Panc1 (cell line): ENCODE measurements around the gene CANT1. TPM values are rescaled to one million over a fixed set of nuclear protein-coding genes. Genes with fewer than 3 reads are reported as not detected.

Experiments
- ATAC-seq: fragments of 200-7000 bp; cut with Tn5 transposase; 2 replicates; pipeline ENCODE4 v1.9.1; 2020; ENCODE audit warnings: mild to moderate bottlenecking, moderate library complexity
- BruUV-seq: library from RNA; stranded (reverse); fragments of 400-500 nt; replicated peaks from 2 replicates; lab custom pipeline; 2021; lab: Mats Ljungman, UMichigan
- CTCF ChIA-PET: fragments of 300-600 bp; sonication (Branson Sonifier 250); formaldehyde crosslinking; loops from one replicate; lab custom pipeline; 2022; ENCODE audit warnings: antibody characterized with exemption; lab: Charles Lee
- POLR2A ChIA-PET: fragments of 300-600 bp; sonication (Branson Sonifier 250); formaldehyde crosslinking; loops from one replicate; lab custom pipeline; 2022; ENCODE audit warnings: antibody characterized with exemption; lab: Charles Lee
- DNase-seq: peaks from one replicate; pipeline ENCODE4 v3.0.0-alpha.2; 2010; ENCODE audit warnings: low read depth, low spot score
- H3K27ac ChIP-seq: 2 replicates; pipeline ENCODE4 v1.5.1; 2011; ENCODE audit warnings: mild to moderate bottlenecking, low read length, inconsistent platforms
- H3K27me3 ChIP-seq: fragments of 200-500 bp; sonication (Bioruptor generic); 2 replicates; pipeline ENCODE4 v1.6.0; 2014; ENCODE audit warnings: low read length, inconsistent platforms; ENCODE audit not compliant: control insufficient read depth, insufficient read depth
- H3K36me3 ChIP-seq: fragments of 200-500 bp; sonication (Bioruptor generic); 2 replicates; pipeline ENCODE4 v1.5.1; 2014; ENCODE audit warnings: inconsistent platforms, mild to moderate bottlenecking, low read length, moderate library complexity; ENCODE audit not compliant: control insufficient read depth, insufficient read depth
- H3K4me1 ChIP-seq: 2 replicates; pipeline ENCODE4 v1.5.1; 2011; ENCODE audit warnings: inconsistent platforms, mild to moderate bottlenecking, low read length, moderate library complexity; ENCODE audit not compliant: control insufficient read depth, insufficient read depth
- H3K4me3 ChIP-seq, 2 experiments: 2 replicates each; pipeline ENCODE4 v1.5.1; 2011 to 2012; ENCODE audit warnings: low read depth in 2 of 2, low read length in 2 of 2, mild to moderate bottlenecking in 2 of 2, inconsistent platforms in 1 of 2, moderate library complexity in 1 of 2
- H3K9me3 ChIP-seq: fragments of 200-500 bp; sonication (Bioruptor generic); 2 replicates; pipeline ENCODE4 v1.5.1; 2014; ENCODE audit warnings: low read depth, mild to moderate bottlenecking, inconsistent platforms, low read length, moderate library complexity; ENCODE audit not compliant: control insufficient read depth, insufficient read depth
- POLR2AphosphoS5 ChIP-seq: IDR thresholded peaks from 2 replicates; pipeline ENCODE4 v1.6.1; 2012; ENCODE audit warnings: mild to moderate bottlenecking, low read depth, low read length, moderate library complexity
- SIN3A ChIP-seq: IDR thresholded peaks from 2 replicates; pipeline ENCODE4 v1.6.1; 2012; ENCODE audit warnings: low read depth, mild to moderate bottlenecking, low read length, moderate library complexity, borderline replicate concordance; ENCODE audit not compliant: insufficient read depth
- TCF7L2 ChIP-seq: IDR thresholded peaks from 2 replicates; pipeline ENCODE4 v1.6.1; 2011; ENCODE audit warnings: mild to moderate bottlenecking, low read depth, low read length, inconsistent platforms
- in situ Hi-C: cut with HindIII; loops from 2 replicates; pipeline ENCODE4 v1.10.0; 2016; ENCODE audit warnings: low sequenced_read_pairs, low pct_unique_long_range_greater_than_20kb
- intact Hi-C: fragments of 100-400 bp; cut with micrococcal nuclease; formaldehyde crosslinking; loops from one replicate; pipeline ENCODE4 v1.10.0; 2022; ENCODE audit not compliant: unreplicated experiment
- total RNA-seq: library from RNA; stranded (reverse); gene quantifications from one replicate; pipeline ENCODE4 v1.2.1, GENCODE V29; 2021; ENCODE audit not compliant: unreplicated experiment
- TF ChIP-seq, protein P1 (sequence below): fragments of 450-650 bp; IDR thresholded peaks from 2 replicates; pipeline ENCODE4 v1.5.1; 2017; ENCODE audit warnings: mild to moderate bottlenecking
- TF ChIP-seq, protein P2 (sequence below), 2 experiments: IDR thresholded peaks; 2 replicates each; pipeline ENCODE4 v1.6.1; 2011 to 2012; ENCODE audit warnings: low read depth in 2 of 2, control low read depth in 1 of 2, low read length in 1 of 2, mild to moderate bottlenecking in 1 of 2, moderate library complexity in 1 of 2; ENCODE audit not compliant: insufficient read depth in 1 of 2

Gene CANT1
- total RNA-seq, 1 experiment from 2014 or later, result 160 TPM

DNA sequence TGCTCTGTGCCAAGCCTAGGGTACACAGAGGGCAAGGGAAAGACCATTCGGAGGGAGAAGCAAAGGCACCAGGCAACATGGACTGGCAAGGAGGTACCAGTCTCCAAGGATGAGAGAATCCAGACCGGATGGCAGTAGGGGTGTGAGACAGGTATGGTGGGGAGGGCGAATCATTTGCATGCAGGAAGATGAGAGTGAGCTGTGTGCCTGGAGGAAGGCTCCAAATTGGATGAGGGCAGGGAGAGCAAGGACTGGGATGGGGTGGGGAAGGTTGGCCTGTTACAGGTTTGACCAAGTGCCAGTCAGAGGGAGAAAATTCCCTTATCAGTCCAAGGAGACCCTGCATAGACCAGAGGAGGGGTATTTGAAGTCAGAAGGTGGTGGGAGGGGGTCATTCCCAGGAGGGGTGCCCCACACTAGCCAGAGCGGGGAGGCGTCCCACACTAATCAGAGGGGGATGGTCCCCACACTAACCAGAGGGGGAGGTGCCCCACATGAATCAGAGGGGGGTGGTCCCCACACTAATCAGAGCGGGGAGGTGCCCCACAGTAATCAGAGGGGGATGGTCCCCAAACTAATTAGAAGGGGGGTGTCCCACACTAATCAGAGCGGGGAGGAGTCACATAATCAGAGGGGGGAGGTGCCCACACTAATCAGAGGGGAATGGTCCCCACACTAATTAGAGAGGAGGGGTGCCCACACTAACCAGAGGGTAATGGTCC, 737 bp downstream of the CANT1 start:
- H3K36me3 ChIP-seq, result peaks cover 9% of the 10 kb centered on the region; the same call in 1 of the 2 replicates
- no peak for TF ChIP-seq TCF7L2
- TF ChIP-seq POLR2AphosphoS5, result no peak
- in situ Hi-C loops (no loop called here), intact Hi-C loops (no loop called here)
- DNase-seq, result no peak
- no peak for ATAC-seq
- no peaks in the 10 kb centered on the region for H3K27me3 ChIP-seq
- H3K4me3 ChIP-seq, result peak overlapping the region; percentile 88 to 99
- peak overlapping the region; percentile 96 for H3K27ac ChIP-seq
- ChIA-PET CTCF (interaction anchor here (0.5 to 1.2 kb wide), 3 partner anchors 14 to 268 kb away, joined by 3 to 5 read pairs (median 3); no protein-coding TSS in a partner anchor), POLR2A (interaction anchor here (0.6 to 0.7 kb wide), 2 partner anchors 31 to 32 kb away, joined by 3 to 4 read pairs; no protein-coding TSS in a partner anchor)
- H3K4me1 ChIP-seq, result peaks cover 40% of the 10 kb centered on the region
- no TSS peak for BruUV-seq
- no peaks in the 10 kb centered on the region for H3K9me3 ChIP-seq

DNA sequence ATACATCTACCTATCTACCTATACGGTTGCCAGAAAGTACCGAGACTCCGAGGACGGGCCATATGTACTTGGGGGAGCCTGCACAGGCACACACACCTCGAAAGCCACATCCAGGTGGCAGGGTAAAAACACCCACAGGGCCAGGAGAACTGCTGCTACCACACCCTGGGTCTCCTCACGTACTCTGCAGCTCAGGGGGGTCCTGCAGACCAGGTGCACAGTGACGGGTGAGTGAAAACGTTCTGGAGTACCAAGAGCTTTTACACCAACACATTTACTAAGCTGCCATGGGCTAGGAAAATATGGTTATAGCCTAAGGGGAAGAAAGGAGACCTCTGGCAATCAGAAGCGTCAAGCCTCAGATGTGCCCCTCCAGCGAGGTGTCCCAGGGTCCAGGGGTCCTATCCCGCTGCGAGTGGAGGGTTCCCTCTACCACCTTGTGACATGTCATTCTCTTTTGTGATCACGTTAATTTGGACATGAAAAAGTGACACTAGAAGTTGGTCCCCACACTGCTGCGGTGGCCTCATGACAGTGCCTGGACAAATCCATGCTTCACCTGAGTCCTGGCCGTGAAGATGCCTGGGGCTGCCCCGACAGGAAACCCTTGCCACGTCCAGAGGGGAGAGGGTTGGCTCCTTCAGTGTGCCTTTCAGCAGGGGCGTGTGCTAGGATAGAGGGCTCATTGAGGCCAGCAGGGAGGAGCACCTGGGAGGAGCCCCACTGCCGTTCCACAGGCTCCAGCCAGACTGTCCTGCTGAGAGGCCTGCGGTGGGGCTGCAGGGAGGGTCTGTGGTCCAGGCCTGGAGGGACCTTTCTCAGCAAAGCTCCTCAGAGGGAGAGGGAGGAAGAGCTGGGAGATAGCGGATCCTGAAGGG, 1.8 kb downstream of the CANT1 start:
- in situ Hi-C loops (no loop called here), intact Hi-C loops (no loop called here)
- no peak for DNase-seq
- no TSS peak for BruUV-seq
- TF ChIP-seq, protein P1, sequence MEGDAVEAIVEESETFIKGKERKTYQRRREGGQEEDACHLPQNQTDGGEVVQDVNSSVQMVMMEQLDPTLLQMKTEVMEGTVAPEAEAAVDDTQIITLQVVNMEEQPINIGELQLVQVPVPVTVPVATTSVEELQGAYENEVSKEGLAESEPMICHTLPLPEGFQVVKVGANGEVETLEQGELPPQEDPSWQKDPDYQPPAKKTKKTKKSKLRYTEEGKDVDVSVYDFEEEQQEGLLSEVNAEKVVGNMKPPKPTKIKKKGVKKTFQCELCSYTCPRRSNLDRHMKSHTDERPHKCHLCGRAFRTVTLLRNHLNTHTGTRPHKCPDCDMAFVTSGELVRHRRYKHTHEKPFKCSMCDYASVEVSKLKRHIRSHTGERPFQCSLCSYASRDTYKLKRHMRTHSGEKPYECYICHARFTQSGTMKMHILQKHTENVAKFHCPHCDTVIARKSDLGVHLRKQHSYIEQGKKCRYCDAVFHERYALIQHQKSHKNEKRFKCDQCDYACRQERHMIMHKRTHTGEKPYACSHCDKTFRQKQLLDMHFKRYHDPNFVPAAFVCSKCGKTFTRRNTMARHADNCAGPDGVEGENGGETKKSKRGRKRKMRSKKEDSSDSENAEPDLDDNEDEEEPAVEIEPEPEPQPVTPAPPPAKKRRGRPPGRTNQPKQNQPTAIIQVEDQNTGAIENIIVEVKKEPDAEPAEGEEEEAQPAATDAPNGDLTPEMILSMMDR, result no peak
- TF ChIP-seq, protein P2, sequence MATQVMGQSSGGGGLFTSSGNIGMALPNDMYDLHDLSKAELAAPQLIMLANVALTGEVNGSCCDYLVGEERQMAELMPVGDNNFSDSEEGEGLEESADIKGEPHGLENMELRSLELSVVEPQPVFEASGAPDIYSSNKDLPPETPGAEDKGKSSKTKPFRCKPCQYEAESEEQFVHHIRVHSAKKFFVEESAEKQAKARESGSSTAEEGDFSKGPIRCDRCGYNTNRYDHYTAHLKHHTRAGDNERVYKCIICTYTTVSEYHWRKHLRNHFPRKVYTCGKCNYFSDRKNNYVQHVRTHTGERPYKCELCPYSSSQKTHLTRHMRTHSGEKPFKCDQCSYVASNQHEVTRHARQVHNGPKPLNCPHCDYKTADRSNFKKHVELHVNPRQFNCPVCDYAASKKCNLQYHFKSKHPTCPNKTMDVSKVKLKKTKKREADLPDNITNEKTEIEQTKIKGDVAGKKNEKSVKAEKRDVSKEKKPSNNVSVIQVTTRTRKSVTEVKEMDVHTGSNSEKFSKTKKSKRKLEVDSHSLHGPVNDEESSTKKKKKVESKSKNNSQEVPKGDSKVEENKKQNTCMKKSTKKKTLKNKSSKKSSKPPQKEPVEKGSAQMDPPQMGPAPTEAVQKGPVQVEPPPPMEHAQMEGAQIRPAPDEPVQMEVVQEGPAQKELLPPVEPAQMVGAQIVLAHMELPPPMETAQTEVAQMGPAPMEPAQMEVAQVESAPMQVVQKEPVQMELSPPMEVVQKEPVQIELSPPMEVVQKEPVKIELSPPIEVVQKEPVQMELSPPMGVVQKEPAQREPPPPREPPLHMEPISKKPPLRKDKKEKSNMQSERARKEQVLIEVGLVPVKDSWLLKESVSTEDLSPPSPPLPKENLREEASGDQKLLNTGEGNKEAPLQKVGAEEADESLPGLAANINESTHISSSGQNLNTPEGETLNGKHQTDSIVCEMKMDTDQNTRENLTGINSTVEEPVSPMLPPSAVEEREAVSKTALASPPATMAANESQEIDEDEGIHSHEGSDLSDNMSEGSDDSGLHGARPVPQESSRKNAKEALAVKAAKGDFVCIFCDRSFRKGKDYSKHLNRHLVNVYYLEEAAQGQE (IDR thresholded peaks at IDR 0.05; ENCODE audit: insufficient read depth in 1 of 2, low read depth in 2 of 2, low read length in 1 of 2), result no peak
- TF ChIP-seq POLR2AphosphoS5 (no peak), SIN3A (no peak), TCF7L2 (no peak)
- H3K27ac ChIP-seq, result no peak overlapping the region
- peaks cover 40% of the 10 kb centered on the region for H3K4me1 ChIP-seq
- POLR2A ChIA-PET, result interaction anchor here (0.7 kb wide), 1 partner anchor 33 kb away, joined by 3 read pairs; no protein-coding TSS in a partner anchor
- no peaks in the 10 kb centered on the region for H3K27me3 ChIP-seq
- CTCF ChIA-PET, result interaction anchor here (1.2 kb wide), 1 partner anchor 13 kb away, joined by 3 read pairs; no protein-coding TSS in a partner anchor
- no peak for ATAC-seq
- peaks cover 13% of the 10 kb centered on the region; the same call in 1 of the 2 replicates for H3K36me3 ChIP-seq
- no peaks in the 10 kb centered on the region for H3K9me3 ChIP-seq
- H3K4me3 ChIP-seq, result peak overlapping the region in 1 of 2 experiments; percentile 88; a peak in 1 of 4 replicates
